HepG2 (cell line): Measurements from ENCODE around the gene DCLK1. TPM values are rescaled to one million over a fixed set of nuclear protein-coding genes. Genes with fewer than 3 reads are reported as not detected.

Source experiments
- ATAC-seq: fragments of 200-7000 bp; cut with Tn5 transposase; 3 replicates; pipeline ENCODE4 v1.9.1; 2020; ENCODE audit warnings: mild to moderate bottlenecking, moderate library complexity
- BruUV-seq: library from RNA; stranded (reverse); fragments of 400-500 nt; replicated peaks from 2 replicates; lab custom pipeline; 2021; lab: Mats Ljungman, UMichigan
- CTCF ChIA-PET: fragments of 300-600 bp; formaldehyde crosslinking; extraction: SDS; loops from one replicate; lab custom pipeline; 2021; ENCODE audit warnings: low total read pairs, inconsistent platforms, low intra/inter-chr PET ratio; lab: Yijun Ruan, JAX
- POLR2A ChIA-PET: fragments of 350-600 bp; sonication (Branson Sonifier 250); formaldehyde crosslinking; loops from one replicate; lab custom pipeline; 2020; ENCODE audit warnings: antibody characterized with exemption, inconsistent platforms; lab: Yijun Ruan, JAX
- DNase-seq: peaks from one replicate; pipeline ENCODE4 v3.0.0-alpha.2; 2015; ENCODE audit warnings: low spot score
- FAIRE-seq: peaks from 3 replicates; lab custom pipeline; 2011; peaks lifted over from hg19 to GRCh38; lab: Jason Lieb, UNC
- H2AFZ ChIP-seq: one replicate; pipeline ENCODE4 v1.6.1; 2011; ENCODE audit warnings: low read length, inconsistent platforms
- H3K27ac ChIP-seq: fragments of 300-600 bp; 3 replicates; pipeline ENCODE4 v1.8.0; 2011; ENCODE audit warnings: mixed run types, mild to moderate bottlenecking, mixed read lengths, low read length, inconsistent platforms; ENCODE audit not compliant: insufficient read depth; ENCODE audit errors: extremely low read length
- H3K27me3 ChIP-seq, 2 experiments: fragments of 200-600 bp in 1 of 2; 2 replicates in 1 of 2; 3 replicates in 1 of 2; pipeline versions ENCODE4 v1.6.0 to v1.8.0; 2011; ENCODE audit warnings: low read length in 2 of 2, mild to moderate bottlenecking in 2 of 2, moderate library complexity in 2 of 2, inconsistent platforms in 1 of 2; ENCODE audit not compliant: insufficient read depth in 2 of 2, control insufficient read depth in 1 of 2
- H3K36me3 ChIP-seq, 2 experiments: fragments of 200-600 bp in 1 of 2; replicated peaks in 1 of 2; 2 replicates in 1 of 2; 3 replicates in 1 of 2; pipeline versions ENCODE4 v1.5.1 to v1.8.0; 2011; ENCODE audit warnings: low read length in 2 of 2, inconsistent platforms in 1 of 2; ENCODE audit not compliant: insufficient read depth in 2 of 2, control insufficient read depth in 1 of 2
- H3K4me1 ChIP-seq: 2 replicates; pipeline ENCODE4 v1.5.1; 2012; ENCODE audit warnings: low read length, inconsistent platforms; ENCODE audit not compliant: insufficient read depth
- H3K4me2 ChIP-seq: 2 replicates; pipeline ENCODE4 v1.6.0; 2011; ENCODE audit warnings: low read depth, low read length, inconsistent platforms
- H3K4me3 ChIP-seq, 3 experiments: fragments of 200-600 bp in 1 of 3; sonication (generic), shearing (Covaris generic) in 1 of 3; replicated peaks in 1 of 3; 2 replicates each; pipeline ENCODE4 v1.5.1; 2011 to 2016; ENCODE audit warnings: low read length in 3 of 3, inconsistent platforms in 2 of 3, low read depth in 2 of 3, mild to moderate bottlenecking in 2 of 3, control low read depth in 1 of 3, mixed read lengths in 1 of 3; ENCODE audit not compliant: insufficient read depth in 1 of 3
- H3K79me2 ChIP-seq: one replicate; pipeline ENCODE4 v1.6.1; 2011; ENCODE audit warnings: low read length, inconsistent platforms; ENCODE audit not compliant: insufficient read depth
- H3K9ac ChIP-seq: 2 replicates; pipeline ENCODE4 v1.6.0; 2011; ENCODE audit warnings: mild to moderate bottlenecking, low read depth, low read length, inconsistent platforms; ENCODE audit not compliant: insufficient read depth
- H3K9me3 ChIP-seq: 2 replicates; pipeline ENCODE4 v1.5.1; 2012; ENCODE audit warnings: mild to moderate bottlenecking, low read length
- H4K20me1 ChIP-seq: 2 replicates; pipeline ENCODE4 v1.6.0; 2011; ENCODE audit warnings: inconsistent platforms, mild to moderate bottlenecking, low read length, moderate library complexity; ENCODE audit not compliant: insufficient read depth
- CREB1 ChIP-seq, 2 experiments: fragments of 450-650 bp in 1 of 2; IDR thresholded peaks; 2 replicates each; pipeline ENCODE4 v1.6.1; 2016 to 2017; ENCODE audit warnings: control low read depth in 1 of 2, mild to moderate bottlenecking in 1 of 2, missing compliant biosample characterization in 1 of 2, missing genetic modification characterization in 1 of 2
- ISL2 ChIP-seq: sonication (generic); formaldehyde crosslinking; IDR thresholded peaks from 2 replicates; pipeline ENCODE4 v1.5.0; 2020; ENCODE audit warnings: missing genetic modification reagents
- JUN ChIP-seq: sonication (generic); formaldehyde crosslinking; IDR thresholded peaks from 2 replicates; pipeline ENCODE4 v1.4.0; 2020; ENCODE audit warnings: mild to moderate bottlenecking, missing genetic modification reagents
- MYC ChIP-seq: sonication (generic); formaldehyde crosslinking; IDR thresholded peaks from 2 replicates; pipeline ENCODE4 v1.9.0; 2021; ENCODE audit warnings: missing genetic modification reagents, borderline replicate concordance
- NBN ChIP-seq: fragments of 450-650 bp; conservative IDR thresholded peaks from 2 replicates; pipeline ENCODE4 v1.6.1; 2017
- RBFOX2 ChIP-seq: fragments of 200-400 bp; formaldehyde crosslinking; IDR thresholded peaks from 2 replicates; pipeline ENCODE4 v1.6.1; 2017; ENCODE audit warnings: low read depth, mild to moderate bottlenecking, low read length
- SMAD1 ChIP-seq: sonication (generic); formaldehyde crosslinking; IDR thresholded peaks from 2 replicates; pipeline ENCODE4 v1.4.0; 2020; ENCODE audit warnings: missing genetic modification reagents, low read depth, mild to moderate bottlenecking, borderline replicate concordance
- TBL1XR1 ChIP-seq: fragments of 150-350 bp; IDR thresholded peaks from 2 replicates; pipeline ENCODE4 v1.6.1; 2014; ENCODE audit warnings: borderline replicate concordance, low read length; ENCODE audit not compliant: partially characterized antibody
- THAP11 ChIP-seq: IDR thresholded peaks from 2 replicates; pipeline ENCODE4 v1.6.1; 2016; ENCODE audit warnings: missing biosample characterization, missing genetic modification reagents
- USF2 ChIP-seq, 2 experiments: sonication (generic) in 1 of 2; formaldehyde crosslinking in 1 of 2; IDR thresholded peaks; 2 replicates each; pipeline versions ENCODE4 v1.5.1 to v1.6.1; 2011 to 2020; ENCODE audit warnings: borderline replicate concordance in 1 of 2, low read depth in 1 of 2, low read length in 1 of 2, mild to moderate bottlenecking in 1 of 2, missing genetic modification reagents in 1 of 2, moderate library complexity in 1 of 2
- ZNF17 ChIP-seq: sonication (generic); formaldehyde crosslinking; IDR thresholded peaks from 2 replicates; pipeline ENCODE4 v1.5.0; 2020; ENCODE audit warnings: mild to moderate bottlenecking, missing genetic modification reagents
- ZNF24 ChIP-seq: fragments of 450-650 bp; IDR thresholded peaks from 2 replicates; pipeline ENCODE4 v1.6.1; 2017; ENCODE audit warnings: antibody characterized with exemption, mild to moderate bottlenecking
- ZNF530 ChIP-seq: sonication (generic); formaldehyde crosslinking; IDR thresholded peaks from 2 replicates; pipeline ENCODE4 v1.5.0; 2020; ENCODE audit warnings: low read depth, mild to moderate bottlenecking, missing genetic modification reagents
- ZNF564 ChIP-seq: sonication (generic); formaldehyde crosslinking; IDR thresholded peaks from 2 replicates; pipeline ENCODE4 v1.8.1; 2023; ENCODE audit warnings: mild to moderate bottlenecking, missing genetic modification reagents
- ZNF746 ChIP-seq: sonication (generic); formaldehyde crosslinking; IDR thresholded peaks from 2 replicates; pipeline ENCODE4 v1.8.0; 2022; ENCODE audit warnings: mild to moderate bottlenecking, missing genetic modification reagents
- ZNF768 ChIP-seq: sonication (generic); formaldehyde crosslinking; IDR thresholded peaks from 2 replicates; pipeline ENCODE4 v1.4.0; 2020; ENCODE audit warnings: missing genetic modification reagents
- WGBS: methylation state at CpG from one replicate; pipeline ENCODE4 v1.1.6; 2017; ENCODE audit warnings: low lambda C conversion rate; 5-methylcytosine and 5-hydroxymethylcytosine counted together
- in situ Hi-C: cut with HindIII; loops from 2 replicates; pipeline ENCODE4 v1.10.0; 2017; ENCODE audit warnings: low pct_unique_long_range_greater_than_20kb; ENCODE audit not compliant: extremely low pct_ligation_motif_present
- intact Hi-C: fragments of 100-400 bp; cut with micrococcal nuclease; formaldehyde crosslinking; loops from one replicate; pipeline ENCODE4 v1.10.0; 2022; ENCODE audit not compliant: unreplicated experiment
- polyA plus RNA-seq, 8 experiments: library from polyadenylated mRNA; depleted of rRNA in 3 of 8; stranded (reverse) in 7 of 8; unstranded in 1 of 8; fragments of >200 nt; fragmentation: Illumina TruSeq in 4 of 8; extraction: Trizol in 4 of 8; gene quantifications; 2 replicates each; pipeline versions ENCODE4 v1.2.1 to v1.2.3, GENCODE V29; 2011 to 2016; ENCODE audit warnings: low read depth in 4 of 8, missing spikeins in 1 of 8, mixed read lengths in 1 of 8; ENCODE audit not compliant: insufficient read depth in 1 of 8
- total RNA-seq, 5 experiments: library from RNA; depleted of rRNA; stranded (reverse); fragments of >200 nt; fragmentation: Illumina TruSeq; extraction: Trizol; gene quantifications; 2 replicates each; pipeline ENCODE4 v1.2.3, GENCODE V29; 2016; ENCODE audit warnings: low read depth in 1 of 5
- TF ChIP-seq, protein P1 (sequence below): sonication (generic); formaldehyde crosslinking; IDR thresholded peaks from 2 replicates; pipeline ENCODE4 v1.5.1; 2020; ENCODE audit warnings: mild to moderate bottlenecking, missing genetic modification reagents, moderate library complexity
- TF ChIP-seq, protein P2 (sequence below): sonication (generic); formaldehyde crosslinking; IDR thresholded peaks from 2 replicates; pipeline ENCODE4 v1.5.1; 2020; ENCODE audit warnings: mild to moderate bottlenecking, missing genetic modification reagents, moderate library complexity

Gene DCLK1
- total and polyA plus RNA-seq, 2 of the 13 experiments (the other 11 are each of a cell fraction or from before 2014, with no cell fraction given) = not detected

DNA sequence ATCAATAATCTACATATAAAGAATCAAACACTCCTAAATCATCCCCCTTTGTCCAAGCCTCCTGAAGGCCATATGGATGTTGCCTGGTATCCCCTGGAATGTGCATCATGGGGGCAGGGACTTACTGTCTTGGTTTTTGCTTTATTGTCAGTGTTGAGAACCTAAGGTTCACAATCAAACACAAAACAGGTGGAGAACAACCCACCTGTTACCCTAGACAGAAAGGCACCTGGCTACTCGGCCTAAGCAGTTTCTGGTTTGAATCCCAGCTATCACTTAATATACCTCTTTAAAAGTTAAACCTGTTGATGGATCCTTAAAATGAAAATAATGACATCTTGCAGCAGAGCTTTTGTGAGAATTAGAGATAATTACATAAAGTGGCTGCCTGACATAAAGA lies 68.9 kb downstream of the DCLK1 start:
- no peak for ATAC-seq
- no peak for FAIRE-seq
- Histone ChIP-seq H4K20me1 (no peaks in the 10 kb centered on the region), H3K9ac (no peak overlapping the region), H3K4me3 (no peak overlapping the region), H3K27me3 (no peaks in the 10 kb centered on the region), H3K4me2 (no peak overlapping the region), H3K9me3 (no peaks in the 10 kb centered on the region), H3K79me2 (no peaks in the 10 kb centered on the region), H3K36me3 (no peaks in the 10 kb centered on the region), H3K4me1 (no peaks in the 10 kb centered on the region), H3K27ac (no peak overlapping the region), H2AFZ (no peak overlapping the region)
- in situ Hi-C loops (no loop called here), intact Hi-C loops (no loop called here)
- ChIA-PET POLR2A (no interaction called here), CTCF (no interaction called here)
- DNase-seq = no peak
- BruUV-seq = no TSS peak
- 0% methylated on average over 1 of the region's 1 CpG for WGBS
- TF ChIP-seq RBFOX2 (no peak), JUN (CRISPR knock-in tag) (no peak), ZNF746 (no peak), ZNF530 (CRISPR knock-in tag) (no peak), THAP11 (CRISPR knock-in tag) (no peak), ZNF768 (CRISPR knock-in tag) (no peak), SMAD1 (CRISPR knock-in tag) (no peak), ZNF564 (CRISPR knock-in tag) (no peak), ISL2 (CRISPR knock-in tag) (no peak), CREB1 (IDR thresholded peaks at IDR 0.05) (no peak), CREB1 (CRISPR knock-in tag; IDR thresholded peaks at IDR 0.05) (no peak), TBL1XR1 (no peak), ZNF17 (CRISPR knock-in tag) (no peak), NBN (no peak), USF2 (IDR thresholded peaks at IDR 0.05; ENCODE audit: low read depth, low read length) (no peak), USF2 (CRISPR knock-in tag; IDR thresholded peaks at IDR 0.05; ENCODE audit: borderline replicate concordance) (no peak), ZNF24 (no peak), MYC (CRISPR knock-in tag) (no peak)
- TF ChIP-seq, protein P1, sequence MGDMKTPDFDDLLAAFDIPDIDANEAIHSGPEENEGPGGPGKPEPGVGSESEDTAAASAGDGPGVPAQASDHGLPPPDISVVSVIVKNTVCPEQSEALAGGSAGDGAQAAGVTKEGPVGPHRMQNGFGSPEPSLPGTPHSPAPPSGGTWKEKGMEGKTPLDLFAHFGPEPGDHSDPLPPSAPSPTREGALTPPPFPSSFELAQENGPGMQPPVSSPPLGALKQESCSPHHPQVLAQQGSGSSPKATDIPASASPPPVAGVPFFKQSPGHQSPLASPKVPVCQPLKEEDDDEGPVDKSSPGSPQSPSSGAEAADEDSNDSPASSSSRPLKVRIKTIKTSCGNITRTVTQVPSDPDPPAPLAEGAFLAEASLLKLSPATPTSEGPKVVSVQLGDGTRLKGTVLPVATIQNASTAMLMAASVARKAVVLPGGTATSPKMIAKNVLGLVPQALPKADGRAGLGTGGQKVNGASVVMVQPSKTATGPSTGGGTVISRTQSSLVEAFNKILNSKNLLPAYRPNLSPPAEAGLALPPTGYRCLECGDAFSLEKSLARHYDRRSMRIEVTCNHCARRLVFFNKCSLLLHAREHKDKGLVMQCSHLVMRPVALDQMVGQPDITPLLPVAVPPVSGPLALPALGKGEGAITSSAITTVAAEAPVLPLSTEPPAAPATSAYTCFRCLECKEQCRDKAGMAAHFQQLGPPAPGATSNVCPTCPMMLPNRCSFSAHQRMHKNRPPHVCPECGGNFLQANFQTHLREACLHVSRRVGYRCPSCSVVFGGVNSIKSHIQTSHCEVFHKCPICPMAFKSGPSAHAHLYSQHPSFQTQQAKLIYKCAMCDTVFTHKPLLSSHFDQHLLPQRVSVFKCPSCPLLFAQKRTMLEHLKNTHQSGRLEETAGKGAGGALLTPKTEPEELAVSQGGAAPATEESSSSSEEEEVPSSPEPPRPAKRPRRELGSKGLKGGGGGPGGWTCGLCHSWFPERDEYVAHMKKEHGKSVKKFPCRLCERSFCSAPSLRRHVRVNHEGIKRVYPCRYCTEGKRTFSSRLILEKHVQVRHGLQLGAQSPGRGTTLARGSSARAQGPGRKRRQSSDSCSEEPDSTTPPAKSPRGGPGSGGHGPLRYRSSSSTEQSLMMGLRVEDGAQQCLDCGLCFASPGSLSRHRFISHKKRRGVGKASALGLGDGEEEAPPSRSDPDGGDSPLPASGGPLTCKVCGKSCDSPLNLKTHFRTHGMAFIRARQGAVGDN (CRISPR knock-in tag) = no peak
- TF ChIP-seq, protein P2, sequence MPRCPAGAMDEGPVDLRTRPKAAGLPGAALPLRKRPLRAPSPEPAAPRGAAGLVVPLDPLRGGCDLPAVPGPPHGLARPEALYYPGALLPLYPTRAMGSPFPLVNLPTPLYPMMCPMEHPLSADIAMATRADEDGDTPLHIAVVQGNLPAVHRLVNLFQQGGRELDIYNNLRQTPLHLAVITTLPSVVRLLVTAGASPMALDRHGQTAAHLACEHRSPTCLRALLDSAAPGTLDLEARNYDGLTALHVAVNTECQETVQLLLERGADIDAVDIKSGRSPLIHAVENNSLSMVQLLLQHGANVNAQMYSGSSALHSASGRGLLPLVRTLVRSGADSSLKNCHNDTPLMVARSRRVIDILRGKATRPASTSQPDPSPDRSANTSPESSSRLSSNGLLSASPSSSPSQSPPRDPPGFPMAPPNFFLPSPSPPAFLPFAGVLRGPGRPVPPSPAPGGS (CRISPR knock-in tag) = no peak
